Putamen (tissue), 1 donor: ENCODE measurements around the gene EFEMP2.
"Not testable (repeated sequence)": the region's sequence is repeated elsewhere in the genome, so short reads cannot be mapped to it uniquely, and the experiment has no call there.

Source experiments
- DNase-seq: peaks from one replicate; pipeline ENCODE4 v3.0.0-alpha.2; 2016; ENCODE audit warnings: low spot score

The EFEMP2 gene

GRCh38 chr11:65854161-65854592, 18.4 kb downstream of the EFEMP2 start:
- no peak for DNase-seq

- no peak for DNase-seq
Measured at GRCh38 chr11:65853246-65853979, 19.2 kb downstream of the EFEMP2 start.

- no peak for DNase-seq
Measured at GRCh38 chr11:65852508-65853245, 19.9 kb downstream of the EFEMP2 start.

DNA sequence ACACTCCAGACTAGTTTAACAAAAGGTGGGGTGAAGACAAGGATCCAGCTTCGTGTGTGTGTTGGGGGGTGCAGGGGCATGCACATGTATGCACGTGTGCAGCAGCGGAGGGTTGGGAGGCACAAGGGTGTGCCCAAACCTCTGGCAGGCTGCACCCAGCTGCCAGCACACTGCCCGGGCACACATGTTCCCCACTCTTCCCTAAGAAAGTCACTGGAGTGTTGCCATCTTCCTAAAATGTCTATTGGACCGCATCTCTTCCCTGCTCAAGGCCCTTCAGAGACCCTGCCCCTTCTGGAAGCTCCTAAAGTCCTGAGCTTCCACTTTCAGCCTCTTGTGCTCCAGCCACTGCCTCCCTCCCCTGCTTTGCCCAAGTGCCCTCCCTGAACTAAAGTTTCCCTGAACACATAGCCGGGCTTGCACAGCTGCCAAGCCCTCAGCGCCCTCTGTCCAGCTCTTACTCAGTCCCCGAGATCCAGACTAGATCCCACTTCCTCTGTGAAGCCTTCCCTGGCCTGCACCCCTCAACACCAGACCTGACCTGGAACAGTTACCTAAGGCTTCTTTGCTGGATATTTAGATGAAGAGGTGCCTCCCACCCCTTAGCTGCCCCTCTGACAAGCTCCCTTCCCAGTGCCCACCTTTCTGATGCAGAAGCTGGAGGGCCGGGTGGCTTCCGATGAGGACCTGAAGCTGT, 20.6 kb downstream of the EFEMP2 start:
- DNase-seq: no peak

- DNase-seq: no peak
Measured at GRCh38 chr11:65851083-65851579, 21.5 kb downstream of the EFEMP2 start.

DNA sequence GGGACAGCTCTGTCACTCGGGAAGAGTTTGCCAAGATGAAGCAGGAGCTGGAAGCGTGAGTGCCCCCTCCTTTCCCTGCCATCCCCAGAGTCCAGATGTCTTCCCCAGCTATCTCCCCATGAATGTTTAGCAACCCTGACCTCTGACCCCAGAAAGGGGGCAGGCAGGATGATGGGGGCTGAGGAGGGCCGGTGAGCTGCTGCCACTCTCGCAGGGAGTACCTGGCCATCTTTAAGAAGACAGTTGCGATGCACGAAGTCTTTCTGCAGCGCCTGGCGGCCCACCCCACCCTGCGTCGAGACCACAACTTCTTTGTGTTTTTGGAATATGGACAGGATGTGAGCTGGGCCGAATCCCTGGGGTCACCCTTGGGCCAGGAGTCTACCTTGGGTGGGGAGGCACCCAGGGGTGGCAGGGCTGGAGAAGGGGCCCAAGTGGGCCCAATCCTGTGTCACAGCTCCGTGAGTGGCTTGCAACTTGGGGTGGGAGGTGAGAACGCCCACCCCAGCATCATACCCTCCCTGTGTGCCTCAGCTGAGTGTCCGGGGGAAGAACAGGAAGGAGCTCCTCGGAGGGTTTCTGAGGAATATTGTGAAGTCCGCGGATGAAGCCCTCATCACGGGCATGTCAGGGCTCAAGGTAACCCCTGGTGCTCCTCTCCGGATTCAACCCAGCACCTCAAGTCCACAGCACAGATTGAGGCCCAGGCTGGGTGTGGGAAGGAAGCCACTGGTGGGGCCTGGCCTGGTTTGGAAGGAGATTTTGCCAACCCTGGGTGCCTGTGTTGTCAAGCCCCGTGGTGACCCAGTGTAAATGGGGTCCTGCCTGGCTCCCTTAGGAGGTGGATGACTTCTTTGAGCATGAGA, 22.1 kb downstream of the EFEMP2 start:
- DNase-seq: no peak

DNA sequence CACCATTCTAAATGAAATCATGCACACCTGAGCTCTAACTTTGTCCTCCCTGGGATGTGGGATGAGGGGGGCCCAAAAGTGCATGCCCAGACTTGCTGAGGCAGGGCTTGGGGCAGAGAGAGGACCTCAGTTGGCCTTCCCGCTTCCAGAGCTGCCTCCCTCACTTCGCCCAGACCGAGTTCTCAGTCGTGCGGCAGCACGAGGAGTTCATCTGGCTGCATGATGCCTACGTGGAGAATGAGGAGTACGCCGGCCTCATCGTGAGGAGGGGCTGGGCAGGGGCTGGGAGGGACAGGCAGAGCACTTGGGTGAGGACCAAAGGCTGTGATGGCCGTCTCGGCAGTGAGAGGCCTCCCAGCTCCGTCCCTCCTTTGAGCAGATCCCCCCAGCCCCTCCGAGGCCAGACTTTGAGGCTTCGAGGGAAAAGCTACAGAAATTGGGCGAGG, 22.8 kb downstream of the EFEMP2 start:
- no peak for DNase-seq

- DNase-seq: no peak
Measured at GRCh38 chr11:65849366-65849765, 23.2 kb downstream of the EFEMP2 start.

GRCh38 chr11:65848693-65849092, 23.9 kb downstream of the EFEMP2 start:
- not testable (repeated sequence) for DNase-seq

- no peak for DNase-seq
Measured at GRCh38 chr11:65847746-65848145, 24.9 kb downstream of the EFEMP2 start.

GRCh38 chr11:65844231-65844872, 28.2 kb downstream of the EFEMP2 start:
- DNase-seq: no peak

GRCh38 chr11:65843811-65844210, 28.8 kb downstream of the EFEMP2 start:
- no peak for DNase-seq

GRCh38 chr11:65842144-65842543, 30.5 kb downstream of the EFEMP2 start:
- no peak for DNase-seq

GRCh38 chr11:65834202-65834601, 38.4 kb downstream of the EFEMP2 start:
- no peak for DNase-seq

GRCh38 chr11:65833297-65834030, 39.1 kb downstream of the EFEMP2 start, which contains the start of gene SNX32:
Gene SNX32, plus strand, starts transcription at chr11:65833963. Its CDS starts 103 bp downstream, at chr11:65834066.
- peak; percentile 93 for DNase-seq

DNA sequence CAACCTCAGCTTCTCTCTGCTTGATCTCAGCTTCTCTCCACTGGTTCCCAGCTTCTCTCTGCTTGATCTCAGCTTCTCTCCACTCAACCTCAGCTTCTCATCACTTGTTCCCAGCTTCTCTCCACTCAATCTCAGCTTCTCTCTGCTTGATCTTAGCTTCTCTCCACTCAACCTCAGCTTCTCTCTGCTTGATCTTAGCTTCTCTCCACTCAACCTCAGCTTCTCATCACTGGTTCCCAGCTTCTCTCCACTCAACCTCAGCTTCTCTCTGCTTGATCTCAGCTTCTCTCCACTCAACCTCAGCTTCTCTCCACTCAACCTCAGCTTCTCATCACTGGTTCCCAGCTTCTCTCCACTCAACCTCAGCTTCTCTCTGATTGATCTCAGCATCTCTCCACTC, 40.4 kb downstream of the EFEMP2 start:
- DNase-seq: not testable (repeated sequence)

DNA sequence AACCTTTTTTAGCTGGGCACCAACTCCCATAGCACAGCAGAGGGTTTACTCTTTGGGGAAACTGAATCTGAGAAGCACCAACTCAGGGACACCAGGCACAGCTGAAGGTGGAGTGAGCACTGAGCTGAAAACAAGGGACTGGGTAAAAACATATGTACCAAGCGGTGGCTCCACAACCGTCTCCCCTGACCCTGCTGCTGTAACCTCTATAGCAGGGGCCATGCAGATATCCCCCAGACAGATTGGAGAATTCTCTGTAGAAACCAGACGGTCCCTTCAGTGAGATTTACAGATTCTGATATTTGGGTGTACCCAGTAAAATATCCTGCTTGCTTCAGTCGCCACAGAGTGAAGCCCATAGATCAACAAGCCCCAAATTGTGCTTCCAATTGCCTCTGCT, 43.1 kb downstream of the EFEMP2 start:
- DNase-seq: no peak

DNA sequence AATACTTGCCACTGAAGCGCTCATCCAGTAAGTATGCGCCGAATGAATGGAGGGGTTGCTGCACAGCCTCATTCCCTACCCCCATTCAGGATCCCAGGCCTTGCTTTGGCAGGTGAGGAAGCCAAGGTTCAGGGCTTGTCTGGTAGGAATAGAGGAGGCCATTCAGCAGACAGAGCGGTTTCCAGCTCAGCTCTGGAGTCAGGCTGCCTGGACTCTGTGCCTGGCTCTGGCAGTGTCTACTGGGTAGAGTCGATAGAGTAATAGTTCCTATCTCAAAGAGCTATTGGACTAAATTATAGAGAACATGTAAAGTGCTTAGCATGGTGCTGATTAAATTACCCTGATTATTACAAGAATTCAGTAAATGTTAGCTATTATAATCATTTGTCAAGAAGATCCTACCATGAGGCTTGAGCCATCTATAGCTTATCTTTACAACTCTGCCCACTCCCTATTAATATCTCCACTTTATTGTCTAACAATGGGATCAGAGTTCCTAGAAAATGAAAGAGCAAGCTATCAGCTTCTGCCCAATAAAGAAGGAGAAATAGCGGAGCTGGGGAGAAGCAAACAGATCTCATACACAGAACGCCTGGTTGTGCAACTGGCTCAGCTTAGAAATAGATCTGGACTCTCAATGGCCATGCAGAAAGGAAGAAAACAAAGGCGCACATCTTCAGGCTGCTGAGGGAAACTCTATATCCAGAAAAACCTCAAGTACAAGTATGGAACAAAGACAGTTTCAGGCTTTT, 45.4 kb downstream of the EFEMP2 start:
- no peak for DNase-seq

GRCh38 chr11:65822776-65823528, 49.6 kb downstream of the EFEMP2 start:
- DNase-seq: no peak
